ENCODE measurements around the gene TUBD1.

The TUBD1 gene

GRCh38 chr17:59828478-59828760 is 64.3 kb downstream of the TUBD1 start:
- no peak for DNase-seq (ENCODE audit: low spot score)
- TF ChIP-seq CTCF (IDR thresholded peaks at IDR 0.05; ENCODE audit: extremely low read depth, missing control alignments), result no peak

- TF ChIP-seq CTCF (IDR thresholded peaks at IDR 0.05; ENCODE audit: extremely low read depth, missing control alignments), result no peak
- no peak for DNase-seq (ENCODE audit: low spot score)
Observed at GRCh38 chr17:59827721-59828477, 64.8 kb downstream of the TUBD1 start.

GRCh38 chr17:59826706-59827453 is 65.9 kb downstream of the TUBD1 start:
- no peak for DNase-seq (ENCODE audit: low spot score)
- no peak for TF ChIP-seq CTCF (IDR thresholded peaks at IDR 0.05; ENCODE audit: extremely low read depth, missing control alignments)

- DNase-seq (ENCODE audit: low spot score), result peak; percentile 14
- no peak for TF ChIP-seq CTCF (IDR thresholded peaks at IDR 0.05; ENCODE audit: extremely low read depth, missing control alignments)
Observed at GRCh38 chr17:59825533-59826322, 67.0 kb downstream of the TUBD1 start.

GRCh38 chr17:59815965-59816364 is 76.8 kb downstream of the TUBD1 start:
- no peak for TF ChIP-seq CTCF (IDR thresholded peaks at IDR 0.05; ENCODE audit: extremely low read depth, missing control alignments)
- no peak for DNase-seq (ENCODE audit: low spot score)

GRCh38 chr17:59814685-59815084 is 78.1 kb downstream of the TUBD1 start:
- TF ChIP-seq CTCF (IDR thresholded peaks at IDR 0.05; ENCODE audit: extremely low read depth, missing control alignments), result no peak
- DNase-seq (ENCODE audit: low spot score), result no peak

- no peak for TF ChIP-seq CTCF (IDR thresholded peaks at IDR 0.05; ENCODE audit: extremely low read depth, missing control alignments)
- no peak for DNase-seq (ENCODE audit: low spot score)
Observed at GRCh38 chr17:59814276-59814675, 78.5 kb downstream of the TUBD1 start.
